Ovary (tissue), 9 donors: ENCODE data around the gene AGBL4. TPM values are rescaled to one million over a fixed set of nuclear protein-coding genes. Genes with fewer than 3 reads are reported as not detected.

Experiments used
- DNase-seq, 5 donors: peaks; one replicate each; pipeline ENCODE4 v3.0.0-alpha.2; 2019 to 2020
- H3K27ac ChIP-seq, 2 donors: fragments of 200-600 bp; one replicate each; pipeline versions ENCODE4 v1.5.1 to v1.8.0; 2019 to 2022
- H3K27me3 ChIP-seq: fragments of 200-600 bp; one replicate; pipeline ENCODE4 v1.8.0; 2022
- H3K36me3 ChIP-seq: fragments of 200-600 bp; sonication (generic); one replicate; pipeline ENCODE4 v1.5.1; 2019
- H3K4me1 ChIP-seq: one replicate; pipeline ENCODE4 v1.8.1; 2013; ENCODE audit warnings: mild to moderate bottlenecking, moderate library complexity; ENCODE audit not compliant: insufficient read depth
- H3K4me3 ChIP-seq: fragments of 200-600 bp; sonication (generic); one replicate; pipeline ENCODE4 v1.5.1; 2017
- H3K9me3 ChIP-seq, 2 donors: fragments of 200-600 bp in 1 of 2; sonication (generic) in 1 of 2; one replicate each; pipeline versions ENCODE4 v1.5.1 to v1.8.1; 2013 to 2019; ENCODE audit warnings: mild to moderate bottlenecking in 1 of 2, moderate library complexity in 1 of 2
- EP300 ChIP-seq: sonication (generic); formaldehyde crosslinking; IDR thresholded peaks from one replicate; pipeline ENCODE4 v1.6.1; 2017; ENCODE audit warnings: antibody characterized with exemption
- POLR2A ChIP-seq: fragments of 450-650 bp; IDR thresholded peaks from one replicate; pipeline ENCODE4 v1.6.1; 2017; ENCODE audit warnings: antibody characterized with exemption, mild to moderate bottlenecking, moderate library complexity
- WGBS, 3 donors: extraction: QIAGEN DNeasy Blood & Tissue Kit in 1 of 3; methylation state at CpG; one replicate each; pipeline versions ENCODE4 v1.1.5 to v1.1.7; 2013 to 2017; 5-methylcytosine and 5-hydroxymethylcytosine counted together
- intact Hi-C, 4 donors: fragments of 100-400 bp; cut with DNase I; formaldehyde crosslinking; loops; one replicate each; pipeline versions ENCODE4 v1.11.0 to v1.15.1; 2022 to 2023
- polyA plus RNA-seq, 2 donors: library from polyadenylated mRNA; stranded (reverse); fragments of 200-250 nt in 1 of 2; fragments of 350-450 nt in 1 of 2; fragmentation: Illumina TruSeq in 1 of 2; extraction: RNeasy Lipid Tissue Mini Kit (QIAGEN cat#74804) in 1 of 2; gene quantifications; one replicate each; pipeline ENCODE4 v1.2.3, GENCODE V29; 2013 to 2014
- total RNA-seq, 7 donors: library from RNA; depleted of rRNA in 2 of 7; stranded (reverse); fragments of >200 nt in 2 of 7; fragmentation: NEBNext Ultra II Directional in 3 of 7; extraction: Animal tissue kit (Norgen Biotek cat#: 25700) in 3 of 7; gene quantifications; one replicate each; pipeline versions ENCODE4 v1.1.0 to v1.2.4, GENCODE V29; 2016 to 2023
- TF ChIP-seq, protein P1 (sequence below), 3 donors: fragments of 450-650 bp in 2 of 3; fragments of 200-600 bp in 1 of 3; IDR thresholded peaks; one replicate each; pipeline versions ENCODE4 v1.5.1 to v1.8.0; 2016 to 2022; ENCODE audit warnings: antibody characterized with exemption in 3 of 3, mild to moderate bottlenecking in 1 of 3
- donor health status: DM: no; HTN: no; CAD: no; lungs with moderate emphysema.
- donor health status: DM: no; HTN: no; CAD: no.
- donor health status: Bipolar disorder and iron deficiency.
- donor health status: DM: yes; HTN: yes; CAD: no.
- donor health status: DM: no; HTN: no; CAD: no.
- donor health status: DM: yes; HTN: yes; CAD: no.

Gene AGBL4
- total and polyA plus RNA-seq, 9 donors, result 0.15 to 6.2 (median 0.64) TPM

DNA sequence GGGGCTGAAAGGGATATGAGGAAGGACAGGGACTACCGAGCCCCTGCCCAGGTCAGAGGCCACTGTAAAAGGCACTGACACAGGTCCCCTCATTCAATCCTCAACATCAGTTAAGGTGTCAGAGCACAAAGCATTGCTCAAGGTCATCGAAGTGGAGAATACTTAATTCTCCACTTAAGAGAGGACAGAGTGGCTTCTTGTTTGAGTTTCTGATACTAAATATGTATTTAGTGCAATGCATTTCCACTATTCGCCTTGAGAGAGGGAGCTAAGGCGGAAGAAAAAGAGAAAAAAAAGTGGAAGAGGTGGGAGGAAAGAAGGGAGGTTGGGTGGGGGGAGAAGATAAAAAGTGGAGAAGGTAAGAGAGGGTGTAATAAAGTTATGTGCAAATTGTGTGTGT lies 1451.6 kb downstream of the AGBL4 start:
- H3K9me3 ChIP-seq, result no peaks in the 10 kb centered on the region
- no peaks in the 10 kb centered on the region for H3K4me1 ChIP-seq
- H3K27ac ChIP-seq, result no peak overlapping the region
- TF ChIP-seq, protein P1, sequence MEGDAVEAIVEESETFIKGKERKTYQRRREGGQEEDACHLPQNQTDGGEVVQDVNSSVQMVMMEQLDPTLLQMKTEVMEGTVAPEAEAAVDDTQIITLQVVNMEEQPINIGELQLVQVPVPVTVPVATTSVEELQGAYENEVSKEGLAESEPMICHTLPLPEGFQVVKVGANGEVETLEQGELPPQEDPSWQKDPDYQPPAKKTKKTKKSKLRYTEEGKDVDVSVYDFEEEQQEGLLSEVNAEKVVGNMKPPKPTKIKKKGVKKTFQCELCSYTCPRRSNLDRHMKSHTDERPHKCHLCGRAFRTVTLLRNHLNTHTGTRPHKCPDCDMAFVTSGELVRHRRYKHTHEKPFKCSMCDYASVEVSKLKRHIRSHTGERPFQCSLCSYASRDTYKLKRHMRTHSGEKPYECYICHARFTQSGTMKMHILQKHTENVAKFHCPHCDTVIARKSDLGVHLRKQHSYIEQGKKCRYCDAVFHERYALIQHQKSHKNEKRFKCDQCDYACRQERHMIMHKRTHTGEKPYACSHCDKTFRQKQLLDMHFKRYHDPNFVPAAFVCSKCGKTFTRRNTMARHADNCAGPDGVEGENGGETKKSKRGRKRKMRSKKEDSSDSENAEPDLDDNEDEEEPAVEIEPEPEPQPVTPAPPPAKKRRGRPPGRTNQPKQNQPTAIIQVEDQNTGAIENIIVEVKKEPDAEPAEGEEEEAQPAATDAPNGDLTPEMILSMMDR (IDR thresholded peaks at IDR 0.05), result no peak
- TF ChIP-seq POLR2A (no peak), EP300 (no peak)
- H3K4me3 ChIP-seq, result no peak overlapping the region
- DNase-seq, result no peak
- WGBS, 3 donors, result 49 to 61% (median 60%) methylated on average over 4 of the region's 4 CpGs
- H3K27me3 ChIP-seq, result no peaks in the 10 kb centered on the region
- intact Hi-C loops, result loop anchor here in 1 of 4 donors (10.0 kb wide), 2 partner anchors 123 to 263 kb away; no protein-coding TSS in a partner anchor
- H3K36me3 ChIP-seq, result no peaks in the 10 kb centered on the region

DNA sequence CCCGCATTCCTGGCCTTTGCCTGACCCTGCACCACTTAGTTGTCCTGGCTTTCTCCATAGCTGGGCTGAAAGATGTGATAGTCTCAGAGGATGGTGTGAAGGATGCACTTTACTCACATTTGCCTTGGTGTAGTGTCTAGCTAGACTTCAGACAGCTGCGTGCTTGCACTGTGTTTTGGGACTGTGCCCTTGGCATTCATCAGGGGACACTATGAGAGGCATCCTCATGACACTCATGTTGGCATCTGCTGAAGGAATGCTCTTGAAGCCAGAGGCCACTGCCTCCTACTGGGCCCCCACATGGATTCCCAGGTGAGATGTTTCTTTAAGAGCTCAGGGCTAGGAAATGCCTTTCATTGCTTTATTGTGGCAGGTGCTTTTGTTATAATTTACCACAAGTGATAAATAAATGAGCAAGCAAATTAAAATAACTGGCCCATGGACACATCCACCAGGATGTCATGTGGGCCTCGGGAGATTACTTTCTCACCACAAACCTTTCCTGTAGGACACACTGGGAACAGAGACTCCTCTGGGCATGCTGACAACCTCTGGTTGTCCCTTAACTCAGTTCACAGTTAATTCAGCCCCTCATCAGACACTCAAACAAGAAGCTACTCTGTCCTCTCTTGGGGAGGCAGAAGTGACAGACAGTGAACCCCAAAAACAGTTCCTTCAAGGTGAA lies 1452.3 kb downstream of the AGBL4 start:
- 70 to 82% (median 77%) methylated on average over 3 of the region's 3 CpGs for WGBS, 3 donors
- no peaks in the 10 kb centered on the region for H3K4me1 ChIP-seq
- no peak overlapping the region for H3K27ac ChIP-seq
- H3K27me3 ChIP-seq, result no peaks in the 10 kb centered on the region
- no peaks in the 10 kb centered on the region for H3K36me3 ChIP-seq
- DNase-seq, result no peak
- TF ChIP-seq EP300, result no peak
- TF ChIP-seq, protein P1 (IDR thresholded peaks at IDR 0.05), result no peak
- TF ChIP-seq POLR2A, result no peak
- intact Hi-C loops, result loop anchor here in 1 of 4 donors (10.0 kb wide), 2 partner anchors 123 to 263 kb away; no protein-coding TSS in a partner anchor
- H3K9me3 ChIP-seq, result no peaks in the 10 kb centered on the region
- no peak overlapping the region for H3K4me3 ChIP-seq

DNA sequence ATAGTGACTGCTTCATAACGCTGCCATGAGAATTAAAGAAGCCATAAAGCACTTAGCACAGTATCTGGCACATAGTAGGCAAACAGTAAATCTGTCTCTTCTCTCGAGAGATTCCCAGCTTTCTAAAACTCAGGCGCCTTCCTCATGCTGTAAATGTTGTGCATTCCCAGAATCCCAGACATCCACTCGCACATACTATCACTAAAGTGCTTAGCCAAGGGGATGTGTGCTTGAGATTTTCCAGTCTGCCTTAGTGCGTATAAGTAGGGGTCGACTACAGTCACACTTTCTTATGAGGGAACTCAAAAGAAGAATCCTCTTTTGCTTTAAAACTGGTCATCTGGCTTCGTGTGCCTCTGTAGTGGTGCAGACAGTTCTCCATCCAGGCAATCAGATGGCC lies 1453.2 kb downstream of the AGBL4 start:
- Histone ChIP-seq H3K27me3 (no peaks in the 10 kb centered on the region), H3K4me1 (no peaks in the 10 kb centered on the region), H3K27ac (no peak overlapping the region), H3K36me3 (no peaks in the 10 kb centered on the region), H3K4me3 (no peak overlapping the region), H3K9me3 (no peaks in the 10 kb centered on the region)
- 66 to 71% (median 70%) methylated on average over 7 of the region's 7 CpGs for WGBS, 3 donors
- intact Hi-C loops, result loop anchor here in 1 of 4 donors (10.0 kb wide), 2 partner anchors 124 to 264 kb away; no protein-coding TSS in a partner anchor
- TF ChIP-seq EP300 (no peak), POLR2A (no peak)
- DNase-seq, result no peak

DNA sequence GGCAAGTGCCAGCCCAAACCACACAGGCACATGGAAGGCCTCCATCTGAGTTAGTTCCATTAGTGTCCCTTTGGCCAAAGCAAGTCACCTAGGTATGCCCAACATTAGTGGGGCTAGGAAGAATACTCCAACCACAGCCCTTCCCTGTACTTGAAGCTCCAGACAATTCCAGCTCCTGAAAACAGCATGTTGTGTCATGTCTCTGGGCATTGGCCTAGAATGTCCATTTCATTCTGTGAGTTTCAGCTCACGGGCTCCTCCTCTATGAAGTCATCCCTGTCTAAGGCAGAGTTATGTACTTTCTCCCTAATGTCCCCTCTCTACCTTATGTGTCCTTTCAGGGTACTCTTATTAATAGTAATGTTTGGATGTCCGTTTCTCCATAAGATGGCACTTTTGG lies 1455.3 kb downstream of the AGBL4 start:
- H3K4me1 ChIP-seq, result no peaks in the 10 kb centered on the region
- no peaks in the 10 kb centered on the region for H3K27me3 ChIP-seq
- intact Hi-C loops, result loop anchor here in 1 of 4 donors (10.0 kb wide), 1 partner anchor 126 kb away; no protein-coding TSS in a partner anchor
- no peak overlapping the region for H3K27ac ChIP-seq
- TF ChIP-seq POLR2A, result no peak
- TF ChIP-seq, protein P1 (IDR thresholded peaks at IDR 0.05), result no peak
- no peak for TF ChIP-seq EP300
- H3K4me3 ChIP-seq, result no peak overlapping the region
- DNase-seq, result no peak
- 78 to 84% (median 79%) methylated on average over 2 of the region's 2 CpGs for WGBS, 3 donors
- no peaks in the 10 kb centered on the region for H3K9me3 ChIP-seq
- no peaks in the 10 kb centered on the region for H3K36me3 ChIP-seq

DNA sequence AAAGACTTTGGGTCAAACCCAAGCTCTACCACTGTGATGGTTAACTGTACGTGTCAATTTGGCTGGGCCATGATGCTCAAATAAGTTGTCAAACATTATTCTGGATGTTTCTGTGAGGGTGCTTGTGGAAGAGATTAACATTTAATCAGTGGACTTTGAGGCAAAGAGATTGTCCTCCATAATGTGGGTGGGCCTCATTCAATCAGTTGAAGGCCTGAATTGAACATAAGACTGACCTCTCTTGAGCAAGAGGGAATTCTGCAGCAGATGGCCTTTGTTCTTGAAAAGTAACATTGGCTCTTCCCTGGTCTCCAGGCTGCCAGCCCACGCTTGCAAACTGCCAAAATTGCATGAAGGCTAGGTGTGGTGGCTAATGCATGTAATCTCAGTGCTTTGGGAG lies 1457.3 kb downstream of the AGBL4 start:
- DNase-seq, result no peak
- no peak for TF ChIP-seq POLR2A
- TF ChIP-seq EP300, result no peak
- TF ChIP-seq, protein P1 (IDR thresholded peaks at IDR 0.05), result no peak
- Histone ChIP-seq H3K9me3 (no peaks in the 10 kb centered on the region), H3K27me3 (no peaks in the 10 kb centered on the region), H3K36me3 (no peaks in the 10 kb centered on the region), H3K27ac (no peak overlapping the region), H3K4me3 (no peak overlapping the region), H3K4me1 (no peaks in the 10 kb centered on the region)
- intact Hi-C loops, result loop anchor here in 1 of 4 donors (10.0 kb wide), 1 partner anchor 128 kb away; no protein-coding TSS in a partner anchor
- WGBS, 3 donors, result 81 to 87% (median 86%) methylated on average over 2 of the region's 2 CpGs
